GM18868 (cell line): ENCODE measurements around the gene SAMSN1.
"Not testable (repeated sequence)": the region's sequence is repeated elsewhere in the genome, so short reads cannot be mapped to it uniquely, and the experiment has no call there.

Experiments
- ATAC-seq: cut with Tn5 transposase; IDR thresholded peaks from one replicate; pipeline ENCODE4 v1.9.1; 2021; ENCODE audit warnings: mild to moderate bottlenecking, moderate library complexity; ENCODE audit not compliant: unreplicated experiment

Gene SAMSN1

GRCh38 chr21:14567331-14568279 lies 21.5 kb upstream of the SAMSN1 start:
- ATAC-seq, result peak; percentile 62

GRCh38 chr21:14566894-14567293 lies 20.8 kb upstream of the SAMSN1 start:
- no peak for ATAC-seq

- ATAC-seq, result no peak
Measured at GRCh38 chr21:14562959-14563358, 16.8 kb upstream of the SAMSN1 start.

GRCh38 chr21:14560555-14560954 lies 14.4 kb upstream of the SAMSN1 start:
- ATAC-seq, result no peak

- no peak for ATAC-seq
Measured at GRCh38 chr21:14560139-14560538, 14.0 kb upstream of the SAMSN1 start.

GRCh38 chr21:14559102-14559501 lies 13.0 kb upstream of the SAMSN1 start:
- ATAC-seq, result peak; percentile 76

GRCh38 chr21:14557413-14557812 lies 11.3 kb upstream of the SAMSN1 start:
- peak; percentile 60 for ATAC-seq

GRCh38 chr21:14554948-14555347 lies 8.8 kb upstream of the SAMSN1 start:
- ATAC-seq, result peak; percentile 32

GRCh38 chr21:14553422-14553821 lies 7.3 kb upstream of the SAMSN1 start:
- ATAC-seq, result no peak

- ATAC-seq, result no peak
Measured at GRCh38 chr21:14551741-14552140, 5.6 kb upstream of the SAMSN1 start.

- no peak for ATAC-seq
Measured at GRCh38 chr21:14550135-14550534, 4.0 kb upstream of the SAMSN1 start.

GRCh38 chr21:14548779-14549178 lies 2.7 kb upstream of the SAMSN1 start:
- ATAC-seq, result no peak

GRCh38 chr21:14547834-14548513 lies 1.9 kb upstream of the SAMSN1 start:
- ATAC-seq, result peak; percentile 43

GRCh38 chr21:14546719-14547118 lies 604 bp upstream of the SAMSN1 start:
- ATAC-seq, result not testable (repeated sequence)

GRCh38 chr21:14543983-14544382 lies 2.1 kb downstream of the SAMSN1 start:
- ATAC-seq, result no peak

GRCh38 chr21:14542638-14543037 lies 3.5 kb downstream of the SAMSN1 start:
- ATAC-seq, result no peak

GRCh38 chr21:14541841-14542490 lies 4.1 kb downstream of the SAMSN1 start:
- ATAC-seq, result no peak

- no peak for ATAC-seq
Measured at GRCh38 chr21:14538483-14538882, 7.6 kb downstream of the SAMSN1 start.

- no peak for ATAC-seq
Measured at GRCh38 chr21:14536929-14537328, 9.2 kb downstream of the SAMSN1 start.

- ATAC-seq, result no peak
Measured at GRCh38 chr21:14535702-14536101, 10.4 kb downstream of the SAMSN1 start.
